ENCODE results near the gene FMO1.
"Not testable (repeated sequence)": the region's sequence is repeated elsewhere in the genome, so short reads cannot be mapped to it uniquely, and the experiment has no call there.

The FMO1 gene, protein sequence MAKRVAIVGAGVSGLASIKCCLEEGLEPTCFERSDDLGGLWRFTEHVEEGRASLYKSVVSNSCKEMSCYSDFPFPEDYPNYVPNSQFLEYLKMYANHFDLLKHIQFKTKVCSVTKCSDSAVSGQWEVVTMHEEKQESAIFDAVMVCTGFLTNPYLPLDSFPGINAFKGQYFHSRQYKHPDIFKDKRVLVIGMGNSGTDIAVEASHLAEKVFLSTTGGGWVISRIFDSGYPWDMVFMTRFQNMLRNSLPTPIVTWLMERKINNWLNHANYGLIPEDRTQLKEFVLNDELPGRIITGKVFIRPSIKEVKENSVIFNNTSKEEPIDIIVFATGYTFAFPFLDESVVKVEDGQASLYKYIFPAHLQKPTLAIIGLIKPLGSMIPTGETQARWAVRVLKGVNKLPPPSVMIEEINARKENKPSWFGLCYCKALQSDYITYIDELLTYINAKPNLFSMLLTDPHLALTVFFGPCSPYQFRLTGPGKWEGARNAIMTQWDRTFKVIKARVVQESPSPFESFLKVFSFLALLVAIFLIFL

DNA sequence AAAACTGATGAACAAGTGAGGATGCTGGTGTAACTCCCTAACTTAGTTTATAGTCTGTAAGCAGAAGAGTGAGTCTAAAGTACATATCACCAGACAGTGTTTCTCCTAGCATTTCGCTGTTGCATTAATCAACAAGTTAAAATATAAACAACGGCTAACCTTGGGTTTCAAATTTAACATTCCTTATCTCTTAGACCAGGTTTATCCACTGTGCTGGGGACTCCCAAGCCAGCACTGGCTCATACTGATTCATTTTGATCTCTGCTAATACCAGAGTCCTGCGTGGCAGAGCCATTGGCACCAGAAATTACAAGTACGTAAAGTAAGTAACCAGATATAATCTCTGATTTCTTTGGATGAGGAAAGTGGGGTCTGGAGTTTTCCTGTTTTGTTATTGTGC lies at the start of gene FMO1:
FMO1 (plus strand) TSS at position 193 of the 400 bp plus-strand sequence. CDS start 9,594 bp downstream, outside the sequence.
- DNase-seq, result no peak

DNA sequence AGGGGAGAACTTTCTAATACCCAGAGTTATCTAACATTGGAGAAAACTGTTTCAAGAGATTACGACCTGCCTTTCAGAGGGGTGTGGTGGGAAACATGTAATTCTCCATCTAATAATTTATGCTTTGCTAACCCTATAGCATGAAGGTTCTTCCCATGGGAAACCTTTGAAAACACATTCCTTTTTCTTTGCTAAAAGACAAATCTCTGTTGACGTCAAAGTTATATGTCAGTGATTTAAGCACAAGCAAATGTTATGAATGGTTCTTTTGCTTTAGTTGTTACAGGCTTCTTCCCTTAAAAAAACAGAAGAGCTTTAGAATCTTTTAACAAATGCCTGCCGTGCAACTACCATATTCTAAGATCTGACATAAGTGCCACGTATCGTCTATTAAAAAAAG lies 44.0 kb upstream of the FMO1 start:
- no peak for DNase-seq

DNA sequence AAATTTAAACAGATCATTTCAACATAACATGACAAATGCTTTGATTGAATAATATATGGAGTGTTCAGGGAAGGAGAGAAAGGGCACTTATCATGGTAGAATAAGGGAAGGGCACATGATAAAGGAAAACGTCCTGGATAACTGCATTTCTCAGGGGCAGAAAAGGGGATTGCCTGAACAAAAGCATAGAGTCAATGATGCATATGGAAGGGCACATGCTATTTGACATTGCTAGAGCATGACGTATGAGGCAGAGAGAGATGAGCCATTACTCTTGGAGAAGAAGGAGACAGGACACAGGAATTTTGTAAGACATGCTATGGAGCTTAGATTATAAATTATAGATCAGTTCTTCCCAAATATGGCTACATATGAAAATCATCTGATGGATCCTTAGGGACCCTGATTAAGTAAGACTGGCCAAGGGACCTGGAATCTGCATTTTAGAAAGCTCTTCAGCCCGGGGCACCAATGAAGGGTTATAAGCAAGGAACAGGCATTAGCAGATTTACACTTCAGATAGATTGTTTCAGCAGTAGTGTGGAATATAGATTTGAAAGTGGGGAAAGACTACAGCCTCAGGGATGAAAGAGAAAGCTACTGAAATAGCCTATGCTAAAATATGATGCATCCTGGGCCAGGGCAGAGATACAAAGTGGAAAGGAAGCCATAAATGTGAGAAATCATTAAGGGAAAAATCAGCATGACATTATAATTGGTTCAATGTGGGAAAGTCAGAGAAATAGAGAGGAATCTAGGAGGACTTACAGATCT lies 41.9 kb upstream of the FMO1 start:
- DNase-seq, result no peak

DNA sequence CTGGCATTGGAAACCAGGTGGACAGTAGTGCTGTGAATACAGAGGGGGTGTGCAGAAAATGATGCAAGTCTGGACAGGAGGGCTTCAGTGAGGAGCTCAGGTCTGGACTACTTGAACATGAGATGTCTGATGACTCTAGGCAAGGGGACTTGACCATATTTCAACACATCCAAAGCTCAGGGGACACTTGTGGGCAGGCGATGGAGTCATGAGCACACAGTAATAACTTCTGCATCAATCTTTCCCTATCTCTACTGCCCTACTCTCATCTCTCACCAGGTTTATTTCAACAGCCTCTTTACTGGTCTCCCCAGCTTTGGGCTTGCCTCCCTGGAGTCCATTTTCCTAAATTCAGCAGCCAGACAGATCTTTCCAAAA lies 41.3 kb upstream of the FMO1 start:
- no peak for DNase-seq

DNA sequence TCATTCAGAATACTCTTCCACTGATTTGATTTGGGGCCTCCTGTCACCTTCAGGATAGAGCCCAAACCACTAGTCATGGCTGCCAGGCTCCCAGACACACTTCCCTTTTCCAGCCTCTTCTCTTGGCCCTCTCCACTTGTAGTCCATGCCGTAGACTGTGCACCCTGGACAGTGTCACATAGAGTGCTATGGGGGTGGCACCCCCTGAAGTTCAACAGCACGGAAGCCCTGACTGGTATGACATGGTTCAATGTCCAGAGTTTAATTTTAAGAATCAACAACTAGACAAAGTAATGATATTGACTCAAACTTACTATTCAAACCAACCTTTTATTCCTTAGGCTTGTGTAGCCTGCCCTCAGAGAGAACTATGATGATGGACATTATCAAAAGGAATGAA lies 40.9 kb upstream of the FMO1 start:
- no peak for DNase-seq

DNA sequence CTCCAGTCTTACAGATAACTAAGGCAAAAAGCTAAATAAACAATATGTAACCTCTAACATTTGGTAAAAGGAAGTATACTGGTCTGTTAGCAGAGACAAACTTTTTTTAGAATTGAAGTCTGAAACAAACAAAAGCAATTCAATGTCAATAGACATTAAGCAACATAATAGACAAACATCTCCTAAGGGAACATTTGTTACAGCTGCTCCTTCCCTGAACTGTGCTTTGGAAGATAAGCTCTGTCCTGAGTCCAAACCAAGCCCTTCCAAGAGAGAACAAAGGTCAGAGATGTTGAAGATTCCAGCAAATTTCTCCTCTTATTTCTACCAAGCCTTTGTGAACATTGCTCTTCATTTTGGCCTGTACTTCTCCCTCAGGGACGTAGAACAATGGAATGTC lies 37.9 kb upstream of the FMO1 start:
- no peak for DNase-seq

DNA sequence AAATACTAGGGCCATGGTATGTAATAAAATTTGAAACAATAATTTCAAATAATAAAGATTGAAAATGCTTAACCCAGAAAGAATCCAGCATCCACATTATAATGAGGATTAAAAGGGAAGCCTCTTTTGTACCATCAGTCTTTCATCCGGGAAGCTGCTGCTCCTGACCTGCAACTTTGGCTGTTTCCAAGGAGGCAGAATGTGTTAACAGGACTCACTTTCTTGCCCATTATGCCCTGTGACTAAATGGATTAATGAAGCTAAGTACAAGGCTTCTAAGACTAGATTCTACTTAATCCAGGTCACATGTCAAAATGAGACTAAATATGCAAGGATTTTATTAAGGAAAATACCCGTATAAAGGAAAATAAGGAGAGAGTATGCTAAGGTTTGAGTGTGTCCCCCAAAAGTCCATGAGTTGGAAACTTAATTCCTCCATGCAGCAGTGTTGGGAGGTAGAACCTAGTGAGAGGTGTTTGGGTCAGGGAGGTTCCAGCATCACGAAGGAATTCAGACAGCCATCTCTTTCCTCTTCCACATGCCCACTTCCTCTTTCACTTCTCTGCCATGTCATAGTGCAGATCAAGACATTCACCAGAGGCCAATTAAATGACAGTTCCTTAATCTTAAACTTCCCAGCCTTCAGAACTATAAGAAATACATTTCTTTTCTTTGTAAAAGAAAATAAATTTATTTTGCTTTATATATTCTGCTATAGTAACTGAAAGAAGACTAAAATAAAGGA lies 35.5 kb upstream of the FMO1 start:
- DNase-seq, result no peak

DNA sequence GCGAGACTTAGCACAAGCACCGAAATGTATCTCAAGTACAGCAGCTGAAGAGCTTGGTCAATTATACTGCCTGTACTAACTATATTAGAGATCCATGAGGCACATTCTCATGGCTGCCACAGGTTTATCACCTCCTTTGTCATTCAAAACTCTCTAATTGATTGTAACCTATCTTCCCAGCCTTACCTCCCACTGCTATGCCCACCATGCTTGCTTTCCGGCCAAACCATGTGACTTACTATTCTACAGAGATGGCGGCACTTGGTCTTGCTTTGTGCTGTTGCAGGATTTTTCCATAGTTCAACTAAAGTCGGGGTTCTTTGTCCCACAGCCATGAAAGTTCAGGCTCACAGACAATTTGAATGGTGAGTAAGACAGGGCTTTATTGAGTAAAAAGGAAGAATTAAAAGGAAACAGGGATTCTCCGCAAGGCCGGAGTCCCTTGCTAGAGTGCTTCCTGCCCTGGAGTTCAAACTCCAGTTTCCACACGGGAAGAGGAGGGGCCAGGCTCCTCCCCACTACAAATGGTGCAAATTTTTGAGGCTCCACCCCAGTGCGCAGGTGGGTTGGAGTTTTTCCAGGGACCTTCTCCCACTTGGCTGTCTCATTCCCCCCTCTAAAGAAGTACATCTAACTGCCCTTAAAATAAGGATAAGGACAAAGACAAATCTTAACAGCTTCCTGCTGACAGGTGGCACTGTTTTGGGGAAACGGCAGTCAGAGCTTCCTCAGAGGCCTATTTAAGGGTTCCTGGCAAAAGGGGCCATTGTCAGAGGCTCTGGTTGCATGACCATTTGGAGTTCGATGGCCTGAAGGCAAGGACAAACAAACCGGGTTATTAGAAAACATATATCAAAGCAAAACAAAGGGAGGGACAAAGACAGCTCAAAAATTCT lies 34.5 kb upstream of the FMO1 start:
- no peak for DNase-seq

DNA sequence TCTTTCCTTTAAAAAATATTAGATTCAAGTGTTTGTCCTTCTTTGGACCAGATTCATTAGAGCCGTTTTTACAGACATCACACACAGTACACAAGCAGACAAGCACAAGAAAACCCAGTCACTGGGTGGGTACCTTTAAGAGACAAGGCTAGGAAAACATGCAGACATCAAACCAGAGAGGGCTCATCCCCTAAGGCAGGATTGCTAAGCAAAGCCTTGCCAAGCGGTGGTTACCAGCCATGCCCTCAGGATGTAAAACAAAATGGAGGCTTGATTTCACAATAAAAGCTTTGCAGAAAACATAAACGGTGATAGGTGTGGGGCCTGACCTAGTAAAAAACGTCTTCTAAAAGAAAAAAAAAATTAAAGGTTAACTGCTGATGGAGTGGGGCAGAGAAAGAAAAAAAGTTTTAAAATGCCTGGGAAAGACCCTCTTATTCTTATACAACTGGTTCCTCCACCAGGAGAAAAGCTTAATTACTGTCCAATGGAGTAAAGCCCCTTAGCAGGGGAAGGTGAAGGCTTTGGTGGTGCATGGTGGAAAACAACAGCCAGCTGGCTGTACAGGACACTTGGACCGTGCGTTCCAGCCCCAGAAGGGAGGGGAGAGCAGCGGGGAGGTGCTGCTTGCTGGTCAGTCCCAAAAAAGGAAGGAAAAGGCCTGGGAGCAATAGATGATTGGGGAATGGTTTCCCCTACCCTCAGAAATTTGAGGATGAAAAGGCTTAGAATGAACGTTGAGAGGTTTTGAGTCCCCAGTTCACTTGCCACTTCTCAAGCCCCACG lies 30.4 kb upstream of the FMO1 start:
- DNase-seq, result no peak

DNA sequence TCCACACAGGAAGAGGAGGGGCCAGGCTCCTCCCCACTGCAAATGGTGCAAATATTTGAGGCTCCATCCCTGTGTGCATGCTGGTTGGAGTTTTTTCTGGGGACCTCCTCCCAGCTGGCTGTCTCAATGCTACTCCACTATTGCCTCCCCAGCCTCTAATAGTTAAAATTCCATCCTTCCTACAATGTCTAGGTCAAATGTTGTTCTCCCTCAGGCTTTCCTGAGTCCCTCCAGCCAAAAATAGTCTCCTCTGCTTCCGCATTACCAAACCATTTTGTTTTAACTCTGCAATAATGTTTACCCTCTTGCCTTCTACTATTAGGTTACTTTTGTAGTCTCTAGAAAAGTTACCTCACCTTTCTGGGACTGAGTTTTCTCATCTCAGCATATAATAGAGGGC lies 29.6 kb upstream of the FMO1 start:
- no peak for DNase-seq

DNA sequence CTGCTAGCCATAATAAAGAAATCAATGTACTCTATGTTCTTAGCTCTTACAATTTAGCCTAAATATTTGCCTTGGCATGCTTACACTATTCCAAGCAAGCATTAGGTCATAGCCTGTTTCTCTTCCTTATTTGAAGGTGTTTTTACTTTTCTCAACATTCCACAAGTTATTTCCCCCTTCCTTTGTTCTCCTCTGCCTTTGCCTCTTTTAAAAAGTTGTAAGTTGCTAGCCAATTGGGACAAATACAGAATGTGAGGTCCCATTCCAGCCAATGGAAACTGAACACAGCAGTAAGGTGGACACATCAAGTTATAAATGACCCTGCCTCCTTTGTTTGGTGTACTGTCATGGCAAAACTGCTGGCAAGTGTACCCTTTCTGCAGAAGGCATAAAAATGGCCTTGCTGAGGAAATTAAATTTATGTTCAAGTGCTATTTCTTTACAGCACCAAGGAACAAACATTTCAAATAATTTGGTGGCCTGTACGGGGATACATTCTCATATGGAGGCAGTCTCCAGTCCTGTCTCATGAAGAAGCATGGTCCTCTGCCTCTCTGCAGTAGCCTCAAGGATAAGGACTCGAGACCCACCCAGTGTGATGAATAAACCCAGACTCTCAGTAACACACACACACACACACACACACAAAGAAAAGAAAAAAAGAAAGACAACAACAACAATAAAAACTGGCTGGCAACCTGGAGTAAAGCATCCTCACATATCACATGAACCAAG lies 28.8 kb upstream of the FMO1 start:
- DNase-seq, result no peak

DNA sequence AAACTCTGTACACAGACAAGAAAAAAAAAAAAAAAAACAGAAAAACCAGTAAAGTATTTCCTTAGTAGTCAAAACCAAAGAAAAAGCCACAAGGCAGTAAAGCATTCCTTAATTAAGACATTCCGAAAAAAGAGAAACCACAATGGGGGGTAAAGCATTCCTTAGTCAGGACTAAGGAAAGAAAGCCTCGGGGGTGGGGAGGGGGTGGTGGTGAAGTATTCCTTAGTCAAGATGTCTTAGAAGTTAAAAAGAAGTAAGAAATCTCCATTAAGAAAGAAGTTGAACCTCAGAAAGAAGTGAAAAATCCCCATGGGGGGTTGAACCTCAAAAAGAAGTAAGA lies 28.2 kb upstream of the FMO1 start:
- DNase-seq, result no peak

DNA sequence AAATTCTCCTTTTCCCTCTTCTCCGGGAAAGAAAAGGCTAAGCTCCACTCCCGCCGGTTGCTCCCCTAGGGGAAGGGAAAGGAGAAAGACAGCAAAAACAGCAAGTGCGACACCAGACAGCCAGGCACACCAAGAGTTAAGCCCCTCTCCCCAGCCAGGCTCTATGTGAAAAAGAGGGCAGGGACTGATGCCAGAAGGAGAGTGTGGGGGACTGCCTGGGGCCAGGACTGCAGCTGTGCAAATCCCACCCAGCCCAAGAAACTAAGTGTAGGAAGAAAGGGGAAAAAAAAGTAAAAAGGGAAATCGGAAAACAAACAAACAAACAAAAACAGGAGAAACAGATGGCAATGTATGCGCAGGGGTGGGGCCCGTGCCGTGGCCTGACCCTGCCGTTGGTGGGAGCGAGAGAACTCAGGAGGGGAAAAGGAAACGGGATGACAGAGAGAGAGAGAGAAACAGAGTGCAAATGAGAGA lies 27.7 kb upstream of the FMO1 start:
- DNase-seq, result no peak

DNA sequence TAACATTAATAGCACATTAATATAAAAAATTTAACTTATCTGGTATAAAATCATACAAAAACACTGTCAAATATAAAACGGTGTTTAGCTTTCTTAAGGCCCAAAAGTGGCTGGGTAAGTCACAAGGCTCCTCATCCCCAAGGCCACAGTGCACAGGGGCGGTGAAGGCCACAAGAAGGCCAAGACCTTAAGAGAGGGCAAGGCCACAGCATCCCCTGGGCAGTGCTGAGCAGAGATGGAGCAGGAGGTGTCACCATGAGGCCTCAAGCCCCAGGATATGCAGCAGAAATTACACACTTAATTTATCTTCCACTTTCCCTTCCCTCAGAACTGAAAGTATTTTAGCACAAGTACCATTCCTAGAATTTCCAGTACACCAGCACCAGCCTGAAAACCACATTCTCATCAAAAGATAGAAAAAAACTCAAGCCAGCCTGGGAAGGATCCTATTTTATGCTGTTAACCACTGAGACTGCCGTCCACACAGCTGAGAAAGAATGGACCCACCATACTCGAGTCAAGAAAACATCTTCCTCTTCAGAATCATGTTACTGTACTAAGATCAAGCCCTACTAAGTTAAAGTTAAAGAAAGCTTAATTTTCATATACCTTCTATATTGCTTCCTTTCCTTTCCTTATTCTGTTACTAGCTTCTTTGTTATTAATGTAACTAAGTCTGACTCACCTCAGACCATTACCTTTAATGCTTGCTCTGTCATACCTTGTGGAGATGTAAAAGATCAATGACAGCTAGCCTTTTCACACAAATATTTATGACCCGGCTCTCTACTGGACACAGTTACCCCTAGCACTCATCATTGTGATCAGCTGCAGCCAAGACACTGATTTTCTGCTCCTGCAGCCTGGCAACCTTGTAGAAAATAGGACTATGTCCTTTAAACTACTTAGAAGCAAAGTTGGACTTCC lies 26.4 kb upstream of the FMO1 start:
- DNase-seq, result no peak

DNA sequence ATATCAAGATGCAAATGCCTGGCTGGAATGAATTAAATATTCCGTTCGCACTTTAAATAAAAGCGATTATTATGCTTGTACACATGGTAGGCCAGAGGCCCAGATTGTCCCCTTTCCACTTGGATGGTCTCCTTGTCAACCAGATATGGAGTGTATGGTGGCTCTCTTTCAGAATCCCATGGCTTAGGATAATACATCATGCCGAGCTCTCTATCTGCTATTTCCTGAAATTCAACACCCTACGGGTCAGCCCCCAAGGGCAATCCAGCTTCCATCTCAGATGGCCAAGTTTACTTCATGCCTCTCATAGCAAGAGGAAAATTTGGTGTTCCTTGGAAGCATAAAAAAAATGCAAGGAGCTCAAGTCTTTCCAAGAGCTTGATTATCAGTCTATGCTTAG lies 25.4 kb upstream of the FMO1 start:
- DNase-seq, result no peak

DNA sequence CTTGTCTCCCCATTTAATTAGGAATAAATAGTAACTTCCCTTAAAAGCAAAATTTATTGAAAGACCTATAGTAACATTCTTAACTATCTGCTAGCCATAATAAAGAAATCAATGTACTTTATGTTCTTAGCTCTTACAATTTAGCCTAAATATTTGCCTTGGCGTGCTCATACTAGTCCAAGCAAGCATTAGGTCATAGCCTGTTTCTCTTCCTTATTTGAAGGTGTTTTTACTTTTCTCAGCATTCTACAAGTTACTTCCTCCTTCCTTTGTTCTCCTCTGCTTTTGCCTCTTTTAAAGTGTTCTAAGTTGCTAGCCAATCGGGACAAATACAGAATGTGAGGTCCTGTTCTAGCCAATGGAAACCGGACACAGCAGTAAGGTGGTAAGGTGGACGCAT lies 24.0 kb upstream of the FMO1 start:
- DNase-seq, result not testable (repeated sequence)

DNA sequence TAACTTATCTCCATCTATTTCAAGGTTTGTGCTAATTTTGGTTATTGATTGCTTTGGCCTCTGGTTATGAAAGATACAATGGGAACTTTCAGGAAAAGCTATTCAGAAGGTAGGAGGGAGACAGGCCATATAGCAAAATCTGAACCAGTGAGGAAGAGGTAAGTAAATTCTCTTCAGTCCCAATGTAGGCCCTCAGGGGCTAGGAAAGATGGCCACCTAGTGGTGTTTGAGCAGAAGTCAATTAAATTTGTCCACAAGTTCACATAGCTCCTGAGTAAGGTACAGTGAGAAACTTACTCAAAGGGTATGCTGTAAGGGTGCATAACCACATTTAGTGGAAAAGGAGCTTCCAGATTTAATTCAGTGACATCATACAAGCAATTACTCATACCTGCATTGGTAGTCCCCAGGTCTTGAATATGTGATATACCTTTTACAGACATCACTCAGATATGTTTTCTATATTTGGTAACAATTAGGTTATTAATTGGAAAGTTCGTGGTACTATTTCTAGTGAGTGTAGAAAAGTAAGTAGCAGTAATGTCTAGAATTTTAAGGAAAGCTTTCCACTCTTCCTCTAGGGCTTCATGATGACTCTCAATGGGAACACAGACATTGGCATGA lies 21.4 kb upstream of the FMO1 start:
- peak; percentile 37 for DNase-seq

DNA sequence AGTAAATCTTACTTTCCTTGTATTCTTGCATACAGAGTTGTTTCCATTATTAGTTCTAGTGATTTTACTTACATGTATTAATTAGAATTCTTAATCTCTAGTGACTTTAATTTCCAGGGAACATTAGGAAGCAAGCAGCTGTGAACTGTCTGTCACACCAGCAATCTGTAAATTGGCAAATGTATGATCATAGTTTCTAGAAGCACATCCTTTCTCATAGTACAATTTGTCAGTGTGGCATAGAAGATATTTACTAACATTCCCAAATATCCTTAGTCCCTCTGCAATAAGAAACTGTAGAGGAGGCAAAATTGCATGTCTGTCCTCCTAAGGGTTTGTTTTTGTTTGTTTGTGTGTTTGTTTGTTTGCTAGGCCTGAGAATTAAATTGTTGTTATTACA lies 17.0 kb upstream of the FMO1 start:
- DNase-seq, result no peak

DNA sequence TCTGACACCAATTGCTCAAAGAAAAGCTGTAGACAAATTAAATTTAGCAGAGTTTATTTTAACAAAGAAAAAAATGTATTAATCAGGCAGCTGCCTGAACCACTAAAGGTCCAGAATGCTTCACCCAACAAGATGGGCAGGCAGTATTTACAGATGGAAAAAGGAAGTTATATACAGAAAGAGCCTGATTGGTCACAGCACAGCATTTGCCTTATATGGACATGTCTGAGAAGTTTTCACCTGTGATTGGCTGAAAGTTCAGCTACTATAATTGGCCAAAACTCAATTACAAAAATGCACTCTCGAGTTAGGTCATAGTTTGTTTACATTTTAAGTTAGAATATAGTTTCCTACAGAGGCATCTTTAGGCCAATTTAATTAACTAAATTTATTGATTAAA lies 15.1 kb upstream of the FMO1 start:
- no peak for DNase-seq

All from NCI-H146 (cell line).